ENCODE measurements around the gene FCHSD2.

DNA sequence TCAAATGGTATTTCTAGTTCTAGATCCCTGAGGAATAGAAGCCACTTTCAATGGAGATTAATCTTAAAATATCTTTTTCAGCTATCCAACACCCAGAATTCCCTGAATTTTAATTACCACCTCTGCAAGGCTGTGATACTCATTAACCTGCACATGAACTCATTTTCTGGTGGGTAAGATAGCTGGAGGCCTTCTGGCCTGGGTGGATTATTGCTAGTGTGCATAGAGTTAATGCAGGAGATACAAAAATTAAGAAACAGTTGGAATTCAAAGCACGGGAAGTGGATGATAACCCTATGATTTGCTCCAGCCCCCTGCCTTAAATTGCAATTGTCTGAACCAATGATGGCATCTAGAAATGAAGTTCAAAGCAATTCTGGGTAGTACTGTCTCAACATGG is 212.9 kb downstream of the FCHSD2 start:
- no peak for TF ChIP-seq ZNF274 (IDR thresholded peaks at IDR 0.05; ENCODE audit: low read depth, low read length)
- no peak for TF ChIP-seq YY1 (IDR thresholded peaks at IDR 0.05; ENCODE audit: insufficient read depth, insufficient read length)
- TF ChIP-seq SUZ12 (IDR thresholded peaks at IDR 0.05; ENCODE audit: extremely low read depth, insufficient read depth, insufficient read length): no peak

All from NT2/D1 (cell line).